A549 (cell line): Measurements from ENCODE around the gene INTS13. TPM values are rescaled to one million over a fixed set of nuclear protein-coding genes. Genes with fewer than 3 reads are reported as not detected.
A peak's percentile ranks its signal among the peaks of the same experiment; 100 is the strongest.

ENCODE experiments used
- ATAC-seq, 2 experiments: fragments of 200-7000 bp in 1 of 2; fragments of >200 bp in 1 of 2; cut with Nextera tagmentation in 1 of 2; cut with Tn5 transposase in 1 of 2; 3 replicates each; pipeline versions ENCODE4 v1.8.0 to v1.9.1; 2018 to 2020; ENCODE audit warnings: mild to moderate bottlenecking in 1 of 2, moderate library complexity in 1 of 2
- CTCF ChIA-PET: fragments of 300-600 bp; sonication (Branson Sonifier 250); formaldehyde crosslinking; extraction: SDS; loops from one replicate; lab custom pipeline; 2021; ENCODE audit warnings: antibody characterized with exemption, inconsistent platforms; lab: Yijun Ruan, JAX
- POLR2A ChIA-PET: fragments of 350-600 bp; formaldehyde crosslinking; extraction: SDS; loops from one replicate; lab custom pipeline; 2021; ENCODE audit warnings: antibody characterized with exemption, inconsistent platforms; lab: Yijun Ruan, JAX
- DNase-seq, 2 experiments: peaks; one replicate each; pipeline versions ENCODE4 v3.0.0 to v3.0.0-alpha.2; 2011 to 2016; ENCODE audit warnings: low read depth in 1 of 2, low spot score in 1 of 2
- FAIRE-seq: peaks from 2 replicates; lab custom pipeline; 2011; peaks lifted over from hg19 to GRCh38; lab: Jason Lieb, UNC
- H3K27ac ChIP-seq, 2 experiments: fragments of >200 bp; sonication (Bioruptor Twin); formaldehyde crosslinking; 3 replicates each; pipeline ENCODE4 v1.5.1; 2016 to 2017
- H3K4me1 ChIP-seq: fragments of >200 bp; sonication (Bioruptor Twin); formaldehyde crosslinking; 3 replicates; pipeline ENCODE4 v1.6.1; 2016
- H3K4me2 ChIP-seq: fragments of >200 bp; sonication (Bioruptor Twin); formaldehyde crosslinking; 3 replicates; pipeline ENCODE4 v1.6.1; 2016
- H3K4me3 ChIP-seq: fragments of >200 bp; sonication (Bioruptor Twin); formaldehyde crosslinking; 3 replicates; pipeline ENCODE4 v1.5.1; 2016
- H3K9me3 ChIP-seq: fragments of >200 bp; sonication (Bioruptor Twin); formaldehyde crosslinking; 3 replicates; pipeline ENCODE4 v1.6.1; 2016
- CBX2 ChIP-seq: fragments of 200-600 bp; sonication (generic); IDR thresholded peaks from 2 replicates; pipeline ENCODE4 v1.6.1; 2016; ENCODE audit warnings: low read depth, mild to moderate bottlenecking, borderline replicate concordance
- CHD2 ChIP-seq: fragments of 150-350 bp; IDR thresholded peaks from 2 replicates; pipeline ENCODE4 v1.6.1; 2014; ENCODE audit warnings: low read length; ENCODE audit not compliant: partially characterized antibody
- EHF ChIP-seq: fragments of 250-450 bp; sonication (Bioruptor Pico); IDR thresholded peaks from 2 replicates; pipeline ENCODE4 v1.5.0; 2020; ENCODE audit warnings: mild to moderate bottlenecking
- EHMT2 ChIP-seq: fragments of 200-600 bp; sonication (generic); IDR thresholded peaks from 2 replicates; pipeline ENCODE4 v1.6.1; 2016; ENCODE audit warnings: antibody characterized with exemption, low read depth, mild to moderate bottlenecking, moderate library complexity
- ESRRA ChIP-seq: fragments of 150-350 bp; IDR thresholded peaks from 2 replicates; pipeline ENCODE4 v1.6.1; 2014; ENCODE audit warnings: mild to moderate bottlenecking, low read length, borderline replicate concordance
- FOXS1 ChIP-seq: fragments of 250-450 bp; sonication (Bioruptor Pico); IDR thresholded peaks from 2 replicates; pipeline ENCODE4 v1.5.0; 2020; ENCODE audit warnings: mild to moderate bottlenecking, moderate library complexity
- GATA3 ChIP-seq: IDR thresholded peaks from 2 replicates; pipeline ENCODE4 v1.6.1; 2012; ENCODE audit warnings: borderline replicate concordance
- HOXA7 ChIP-seq: fragments of 250-450 bp; sonication (Bioruptor Pico); IDR thresholded peaks from 2 replicates; pipeline ENCODE4 v1.5.0; 2020; ENCODE audit warnings: mild to moderate bottlenecking, moderate library complexity
- KDM1A ChIP-seq: fragments of 200-600 bp; sonication (generic); IDR thresholded peaks from 2 replicates; pipeline ENCODE4 v1.6.1; 2016; ENCODE audit warnings: low read depth, mild to moderate bottlenecking
- MAFK ChIP-seq: fragments of 450-650 bp; IDR thresholded peaks from 2 replicates; pipeline ENCODE4 v1.6.1; 2014; ENCODE audit not compliant: partially characterized antibody
- NFE2L2 ChIP-seq: fragments of 150-350 bp; conservative IDR thresholded peaks from 2 replicates; pipeline ENCODE4 v1.6.1; 2014; ENCODE audit warnings: low read length
- POLR2AphosphoS2 ChIP-seq: conservative IDR thresholded peaks from 2 replicates; pipeline ENCODE4 v1.6.1; 2012; ENCODE audit warnings: low read length, improper control_type of control experiment, inconsistent platforms
- RAD21 ChIP-seq, 2 experiments: fragments of >200 bp in 1 of 2; sonication (Bioruptor Twin) in 1 of 2; formaldehyde crosslinking in 1 of 2; IDR thresholded peaks in 1 of 2; conservative IDR thresholded peaks in 1 of 2; 2 replicates in 1 of 2; 3 replicates in 1 of 2; pipeline ENCODE4 v1.6.1; 2012 to 2018; ENCODE audit warnings: inconsistent platforms in 1 of 2
- RNF2 ChIP-seq: fragments of 200-600 bp; sonication (generic); IDR thresholded peaks from 2 replicates; pipeline ENCODE4 v1.6.1; 2016; ENCODE audit warnings: low read depth, mild to moderate bottlenecking, antibody characterized with exemption, moderate library complexity, borderline replicate concordance
- ZC3H11A ChIP-seq: fragments of 450-650 bp; IDR thresholded peaks from 2 replicates; pipeline ENCODE4 v1.6.1; 2014; ENCODE audit warnings: antibody characterized with exemption, mild to moderate bottlenecking
- ZNF302 ChIP-seq: fragments of 250-450 bp; sonication (Bioruptor Pico); IDR thresholded peaks from 2 replicates; pipeline ENCODE4 v1.9.0; 2021; ENCODE audit warnings: inconsistent platforms, mild to moderate bottlenecking, moderate library complexity
- WGBS: methylation state at CpG from one replicate; pipeline ENCODE4 v1.1.6; 2017; ENCODE audit errors: missing lambda C conversion rate; 5-methylcytosine and 5-hydroxymethylcytosine counted together
- polyA plus RNA-seq, 4 experiments: library from polyadenylated mRNA; depleted of rRNA in 3 of 4; stranded (reverse); fragments of >200 nt; fragmentation: RNase III in 1 of 4; extraction: RNeasy Plus Mini Kit Qiagen cat#74134 plus additional on column Dnase treatment in 1 of 4; gene quantifications; 2 replicates in 3 of 4; 3 replicates in 1 of 4; pipeline ENCODE4 v1.2.3, GENCODE V29; 2011 to 2017
- TF ChIP-seq, protein P1 (sequence below): fragments of >200 bp; sonication (Bioruptor Twin); formaldehyde crosslinking; IDR thresholded peaks from 3 replicates; pipeline ENCODE4 v1.6.1; 2016
- TF ChIP-seq, protein P2 (sequence below): fragments of 200-600 bp; sonication (generic); IDR thresholded peaks from 2 replicates; pipeline ENCODE4 v1.6.1; 2016; ENCODE audit warnings: antibody characterized with exemption, mild to moderate bottlenecking, moderate library complexity
- TF ChIP-seq, protein P3 (sequence below): fragments of >200 bp; sonication (Bioruptor Twin); formaldehyde crosslinking; IDR thresholded peaks from 2 replicates; pipeline ENCODE4 v1.6.1; 2016
- TF ChIP-seq, protein P4 (sequence below): IDR thresholded peaks from 2 replicates; pipeline ENCODE4 v1.6.1; 2012; ENCODE audit warnings: low read depth, borderline replicate concordance
- TF ChIP-seq, protein P5 (sequence below): IDR thresholded peaks from 2 replicates; pipeline ENCODE4 v1.6.1; 2012

INTS13 gene
- polyA plus RNA-seq, 2 of the 4 experiments (the other 2 are of a cell fraction) = 34.9 to 71.7 TPM

DNA sequence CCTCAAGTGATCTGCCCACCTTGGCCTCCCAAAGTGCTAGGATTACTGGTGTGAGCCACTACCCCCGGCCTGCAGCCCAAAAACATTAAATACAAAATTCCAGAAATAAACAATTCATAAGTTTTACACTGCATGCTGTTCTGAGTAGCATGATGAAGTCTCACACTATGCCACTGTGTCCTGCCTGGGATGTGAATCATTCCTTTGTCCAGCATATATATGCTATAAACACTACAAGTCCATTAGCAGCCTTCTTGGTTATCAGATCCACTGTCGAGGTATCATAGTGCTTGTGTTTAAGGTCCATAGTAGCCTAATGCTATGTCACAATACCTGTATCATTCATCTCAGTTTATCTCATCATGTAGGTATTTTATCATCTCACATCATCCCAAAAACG lies 15.9 kb downstream of the INTS13 start (continued):
- TF ChIP-seq CBX2 (no peak), GATA3 (no peak), HOXA7 (no peak), RAD21 (conservative IDR thresholded peaks at IDR 0.05 in 1 of 2, IDR thresholded peaks at IDR 0.05 in 1 of 2) (no peak), EHMT2 (no peak), ESRRA (no peak), KDM1A (no peak)

DNA sequence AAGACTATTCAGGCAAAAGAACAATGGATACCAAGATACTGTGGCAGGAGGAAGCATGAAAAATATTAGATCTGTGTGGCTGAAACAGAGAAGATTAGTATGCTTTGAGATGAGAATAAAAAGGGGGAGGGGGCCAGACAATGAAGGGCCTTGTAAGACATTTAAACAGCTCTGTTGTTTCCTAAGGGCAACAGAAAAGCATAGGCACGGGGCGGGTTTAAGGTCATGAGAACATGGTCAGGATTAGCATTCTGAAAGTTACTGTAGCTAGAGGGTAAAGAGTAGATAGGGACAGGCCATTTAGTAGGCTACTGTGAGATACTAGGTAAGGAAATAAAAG lies 18.6 kb downstream of the INTS13 start:
- Histone ChIP-seq H3K4me1 (peaks cover 8% of the 10 kb centered on the region; the same call in 1 of the 3 replicates), H3K4me2 (no peak overlapping the region), H3K9me3 (no peaks in the 10 kb centered on the region), H3K4me3 (no peak overlapping the region), H3K27ac (no peak overlapping the region)
- POLR2A ChIA-PET = no interaction called here
- WGBS = 94% methylated on average over 2 of the region's 2 CpGs
- peak in 1 of 2 experiments; percentile 19; a peak in 1 of 6 replicates for ATAC-seq
- DNase-seq = no peak
- TF ChIP-seq NFE2L2 (no peak), POLR2AphosphoS2 (no peak), EHF (CRISPR knock-in tag) (no peak), EHMT2 (no peak), RNF2 (no peak), FOXS1 (CRISPR knock-in tag) (no peak), GATA3 (no peak), ZNF302 (no peak), CHD2 (no peak), MAFK (no peak), ZC3H11A (no peak)
- TF ChIP-seq, protein P1, sequence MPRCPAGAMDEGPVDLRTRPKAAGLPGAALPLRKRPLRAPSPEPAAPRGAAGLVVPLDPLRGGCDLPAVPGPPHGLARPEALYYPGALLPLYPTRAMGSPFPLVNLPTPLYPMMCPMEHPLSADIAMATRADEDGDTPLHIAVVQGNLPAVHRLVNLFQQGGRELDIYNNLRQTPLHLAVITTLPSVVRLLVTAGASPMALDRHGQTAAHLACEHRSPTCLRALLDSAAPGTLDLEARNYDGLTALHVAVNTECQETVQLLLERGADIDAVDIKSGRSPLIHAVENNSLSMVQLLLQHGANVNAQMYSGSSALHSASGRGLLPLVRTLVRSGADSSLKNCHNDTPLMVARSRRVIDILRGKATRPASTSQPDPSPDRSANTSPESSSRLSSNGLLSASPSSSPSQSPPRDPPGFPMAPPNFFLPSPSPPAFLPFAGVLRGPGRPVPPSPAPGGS = no peak
- TF ChIP-seq, protein P2, sequence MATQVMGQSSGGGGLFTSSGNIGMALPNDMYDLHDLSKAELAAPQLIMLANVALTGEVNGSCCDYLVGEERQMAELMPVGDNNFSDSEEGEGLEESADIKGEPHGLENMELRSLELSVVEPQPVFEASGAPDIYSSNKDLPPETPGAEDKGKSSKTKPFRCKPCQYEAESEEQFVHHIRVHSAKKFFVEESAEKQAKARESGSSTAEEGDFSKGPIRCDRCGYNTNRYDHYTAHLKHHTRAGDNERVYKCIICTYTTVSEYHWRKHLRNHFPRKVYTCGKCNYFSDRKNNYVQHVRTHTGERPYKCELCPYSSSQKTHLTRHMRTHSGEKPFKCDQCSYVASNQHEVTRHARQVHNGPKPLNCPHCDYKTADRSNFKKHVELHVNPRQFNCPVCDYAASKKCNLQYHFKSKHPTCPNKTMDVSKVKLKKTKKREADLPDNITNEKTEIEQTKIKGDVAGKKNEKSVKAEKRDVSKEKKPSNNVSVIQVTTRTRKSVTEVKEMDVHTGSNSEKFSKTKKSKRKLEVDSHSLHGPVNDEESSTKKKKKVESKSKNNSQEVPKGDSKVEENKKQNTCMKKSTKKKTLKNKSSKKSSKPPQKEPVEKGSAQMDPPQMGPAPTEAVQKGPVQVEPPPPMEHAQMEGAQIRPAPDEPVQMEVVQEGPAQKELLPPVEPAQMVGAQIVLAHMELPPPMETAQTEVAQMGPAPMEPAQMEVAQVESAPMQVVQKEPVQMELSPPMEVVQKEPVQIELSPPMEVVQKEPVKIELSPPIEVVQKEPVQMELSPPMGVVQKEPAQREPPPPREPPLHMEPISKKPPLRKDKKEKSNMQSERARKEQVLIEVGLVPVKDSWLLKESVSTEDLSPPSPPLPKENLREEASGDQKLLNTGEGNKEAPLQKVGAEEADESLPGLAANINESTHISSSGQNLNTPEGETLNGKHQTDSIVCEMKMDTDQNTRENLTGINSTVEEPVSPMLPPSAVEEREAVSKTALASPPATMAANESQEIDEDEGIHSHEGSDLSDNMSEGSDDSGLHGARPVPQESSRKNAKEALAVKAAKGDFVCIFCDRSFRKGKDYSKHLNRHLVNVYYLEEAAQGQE = no peak
- TF ChIP-seq, protein P3, sequence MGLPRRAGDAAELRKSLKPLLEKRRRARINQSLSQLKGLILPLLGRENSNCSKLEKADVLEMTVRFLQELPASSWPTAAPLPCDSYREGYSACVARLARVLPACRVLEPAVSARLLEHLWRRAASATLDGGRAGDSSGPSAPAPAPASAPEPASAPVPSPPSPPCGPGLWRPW = no peak
- TF ChIP-seq, protein P4, sequence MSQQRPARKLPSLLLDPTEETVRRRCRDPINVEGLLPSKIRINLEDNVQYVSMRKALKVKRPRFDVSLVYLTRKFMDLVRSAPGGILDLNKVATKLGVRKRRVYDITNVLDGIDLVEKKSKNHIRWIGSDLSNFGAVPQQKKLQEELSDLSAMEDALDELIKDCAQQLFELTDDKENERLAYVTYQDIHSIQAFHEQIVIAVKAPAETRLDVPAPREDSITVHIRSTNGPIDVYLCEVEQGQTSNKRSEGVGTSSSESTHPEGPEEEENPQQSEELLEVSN = no peak
- TF ChIP-seq, protein P5, sequence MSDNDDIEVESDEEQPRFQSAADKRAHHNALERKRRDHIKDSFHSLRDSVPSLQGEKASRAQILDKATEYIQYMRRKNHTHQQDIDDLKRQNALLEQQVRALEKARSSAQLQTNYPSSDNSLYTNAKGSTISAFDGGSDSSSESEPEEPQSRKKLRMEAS = no peak
- CTCF ChIA-PET = interaction anchor here (0.7 to 1.0 kb wide), 3 partner anchors 14 to 381 kb away, joined by 3 read pairs; no protein-coding TSS in a partner anchor
- FAIRE-seq = no peak
